Natural killer cell (primary cell): ENCODE results near the gene SLC34A3. TPM values are rescaled to one million over a fixed set of nuclear protein-coding genes. Genes with fewer than 3 reads are reported as not detected.

Source experiments
- ATAC-seq, 3 donors: fragments of 150-1000 bp in 2 of 3; fragments of 200-7000 bp in 1 of 3; cut with Tn5 transposase; 1 replicate in 1 of 3; 2 replicates in 2 of 3; pipeline ENCODE4 v1.10.0; 2021; ENCODE audit warnings: mild to moderate bottlenecking in 2 of 3, moderate library complexity in 2 of 3
- DNase-seq, 2 donors: peaks; one replicate each; pipeline versions ENCODE4 v3.0.0 to v3.0.0-alpha.2; 2013 to 2021; ENCODE audit warnings: mixed read lengths in 1 of 2
- H3K27ac ChIP-seq: one replicate; pipeline ENCODE4 v1.5.1; 2013; ENCODE audit warnings: mild to moderate bottlenecking, low read length
- H3K27me3 ChIP-seq: one replicate; pipeline ENCODE4 v1.6.1; 2013; ENCODE audit warnings: low read length; ENCODE audit not compliant: control insufficient read depth, insufficient read depth
- H3K36me3 ChIP-seq: one replicate; pipeline ENCODE4 v1.6.1; 2013; ENCODE audit warnings: low read length; ENCODE audit not compliant: control insufficient read depth, insufficient read depth
- H3K4me1 ChIP-seq: one replicate; pipeline ENCODE4 v1.6.1; 2013; ENCODE audit warnings: low read length; ENCODE audit not compliant: control insufficient read depth, insufficient read depth
- H3K4me3 ChIP-seq: one replicate; pipeline ENCODE4 v1.5.1; 2013; ENCODE audit warnings: low read length
- H3K9me3 ChIP-seq: one replicate; pipeline ENCODE4 v1.6.1; 2013; ENCODE audit warnings: low read length; ENCODE audit not compliant: control insufficient read depth, insufficient read depth
- H3K27ac Mint-ChIP-seq, 2 donors: one replicate each; pipeline ENCODE4 v1.8.0; 2022; ENCODE audit warnings: mild to moderate bottlenecking in 2 of 2, mixed read lengths in 2 of 2, moderate library complexity in 1 of 2
- H3K27me3 Mint-ChIP-seq, 2 donors: one replicate each; pipeline ENCODE4 v1.8.0; 2022; ENCODE audit warnings: low read depth in 2 of 2, mixed read lengths in 2 of 2
- H3K36me3 Mint-ChIP-seq: one replicate; pipeline ENCODE4 v1.8.0; 2022; ENCODE audit warnings: mixed read lengths
- H3K4me1 Mint-ChIP-seq, 2 donors: one replicate each; pipeline ENCODE4 v1.8.0; 2022; ENCODE audit warnings: mixed read lengths in 2 of 2
- H3K4me3 Mint-ChIP-seq: one replicate; pipeline ENCODE4 v1.8.0; 2022; ENCODE audit warnings: mild to moderate bottlenecking, moderate library complexity, mixed read lengths
- H3K9me3 Mint-ChIP-seq, 2 donors: one replicate each; pipeline ENCODE4 v1.8.0; 2022; ENCODE audit warnings: mixed read lengths in 2 of 2
- CTCF ChIP-seq: fragments of 200-600 bp; IDR thresholded peaks from one replicate; pipeline ENCODE4 v1.8.0; 2022; ENCODE audit warnings: antibody characterized with exemption
- WGBS: methylation state at CpG from one replicate; pipeline ENCODE4 v1.1.7; 2013; ENCODE audit warnings: missing lambda C conversion rate; ENCODE audit not compliant: insufficient coverage; 5-methylcytosine and 5-hydroxymethylcytosine counted together
- intact Hi-C: fragments of 100-400 bp; cut with micrococcal nuclease; formaldehyde crosslinking; loops from one replicate; pipeline ENCODE4 v1.14.2; 2022
- total RNA-seq, 4 donors: library from RNA; stranded (reverse); fragments of 120-200 nt in 1 of 4; gene quantifications; one replicate each; pipeline versions ENCODE4 v1.2.3 to v1.2.4, GENCODE V29; 2013 to 2022

The SLC34A3 gene
- total RNA-seq, 3 donors from 2014 or later (not counting 1 experiment from before 2014, with no cell fraction given) = not detected

- peaks cover 19% of the 10 kb centered on the region for H3K4me1 ChIP-seq
- Mint-ChIP-seq H3K27me3 (no peaks in the 10 kb centered on the region), H3K4me1 (peaks cover 4 to 14% of the 10 kb centered on the region in 2 donors), H3K4me3 (no peak overlapping the region), H3K27ac (no peak overlapping the region), H3K9me3 (no peaks in the 10 kb centered on the region), H3K36me3 (no peaks in the 10 kb centered on the region)
- peaks cover 30% of the 10 kb centered on the region for H3K36me3 ChIP-seq
- intact Hi-C loops = no loop called here
- no peak overlapping the region for H3K4me3 ChIP-seq
- no peak overlapping the region for H3K27ac ChIP-seq
- ATAC-seq = no peak
- DNase-seq = no peak
- H3K27me3 ChIP-seq = no peaks in the 10 kb centered on the region
- H3K9me3 ChIP-seq = no peaks in the 10 kb centered on the region
- 90% methylated on average over 34 of the region's 34 CpGs for WGBS
- TF ChIP-seq CTCF = no peak
These were observed 36.1 kb downstream of the SLC34A3 start for GRCh38 chr9:137266585-137267453.

GRCh38 chr9:137267933-137268355 is 37.2 kb downstream of the SLC34A3 start:
- Histone ChIP-seq H3K9me3 (no peaks in the 10 kb centered on the region), H3K4me3 (no peak overlapping the region), H3K4me1 (peaks cover 26% of the 10 kb centered on the region), H3K36me3 (peaks cover 40% of the 10 kb centered on the region), H3K27ac (no peak overlapping the region), H3K27me3 (no peaks in the 10 kb centered on the region)
- Mint-ChIP-seq H3K4me3 (no peak overlapping the region), H3K27me3 (no peaks in the 10 kb centered on the region), H3K27ac (no peak overlapping the region), H3K9me3 (no peaks in the 10 kb centered on the region), H3K4me1 (peaks cover 4 to 13% of the 10 kb centered on the region in 2 donors), H3K36me3 (no peaks in the 10 kb centered on the region)
- no peak for DNase-seq
- intact Hi-C loops = no loop called here
- 73% methylated on average over 6 of the region's 6 CpGs for WGBS
- no peak for ATAC-seq
- no peak for TF ChIP-seq CTCF

DNA sequence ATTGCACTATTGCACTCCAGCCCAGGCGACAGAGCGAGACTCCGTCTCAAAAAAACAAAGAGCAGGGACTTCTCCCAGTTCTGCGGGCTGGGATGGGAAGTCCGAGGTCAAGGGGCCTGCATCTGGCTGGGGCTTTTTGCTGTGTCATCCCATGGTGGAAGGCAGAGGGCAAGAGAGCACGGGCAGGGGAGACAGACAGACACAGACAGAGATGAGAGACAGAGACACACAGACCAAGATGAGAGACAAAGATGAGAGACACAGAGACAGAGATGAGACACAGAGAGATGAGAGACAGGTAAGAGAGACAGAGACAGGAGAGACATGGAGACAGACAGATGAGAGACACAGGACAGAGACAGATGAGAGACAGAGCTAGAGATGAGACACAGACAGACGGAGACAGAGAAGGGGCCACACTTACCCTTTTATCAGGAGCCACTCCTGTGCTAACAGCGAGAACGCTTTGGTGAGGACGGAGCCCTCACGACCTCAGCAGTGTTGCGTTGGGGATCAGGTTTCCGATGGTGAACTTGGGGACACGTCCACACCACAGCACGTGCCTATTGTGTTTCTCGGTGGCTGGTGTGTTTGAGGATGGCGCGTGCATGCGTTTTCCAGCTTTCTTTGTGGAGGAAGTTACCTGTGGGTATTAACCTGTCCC is 38.0 kb downstream of the SLC34A3 start:
- peaks cover 26% of the 10 kb centered on the region for H3K4me1 ChIP-seq
- ATAC-seq (no peak), DNase-seq (no peak)
- Mint-ChIP-seq H3K27ac (no peak overlapping the region), H3K4me1 (peaks cover 4 to 13% of the 10 kb centered on the region in 2 donors), H3K27me3 (no peaks in the 10 kb centered on the region), H3K9me3 (no peaks in the 10 kb centered on the region), H3K36me3 (no peaks in the 10 kb centered on the region), H3K4me3 (no peak overlapping the region)
- TF ChIP-seq CTCF = no peak
- no peaks in the 10 kb centered on the region for H3K27me3 ChIP-seq
- no peak overlapping the region for H3K27ac ChIP-seq
- H3K36me3 ChIP-seq = peaks cover 42% of the 10 kb centered on the region
- no peak overlapping the region for H3K4me3 ChIP-seq
- intact Hi-C loops = no loop called here
- no peaks in the 10 kb centered on the region for H3K9me3 ChIP-seq
- 84% methylated on average over 19 of the region's 19 CpGs for WGBS
